Epithelial cell of prostate (primary cell): ENCODE measurements around the gene ENC1.

ENCODE experiments used
- DNase-seq: peaks from one replicate; pipeline ENCODE4 v3.0.0-alpha.2; 2011; ENCODE audit warnings: low read depth, low spot score
- H3K27ac ChIP-seq: fragments of 450-650 bp; 2 replicates; pipeline ENCODE4 v1.5.1; 2017; ENCODE audit warnings: mild to moderate bottlenecking

Gene ENC1

DNA sequence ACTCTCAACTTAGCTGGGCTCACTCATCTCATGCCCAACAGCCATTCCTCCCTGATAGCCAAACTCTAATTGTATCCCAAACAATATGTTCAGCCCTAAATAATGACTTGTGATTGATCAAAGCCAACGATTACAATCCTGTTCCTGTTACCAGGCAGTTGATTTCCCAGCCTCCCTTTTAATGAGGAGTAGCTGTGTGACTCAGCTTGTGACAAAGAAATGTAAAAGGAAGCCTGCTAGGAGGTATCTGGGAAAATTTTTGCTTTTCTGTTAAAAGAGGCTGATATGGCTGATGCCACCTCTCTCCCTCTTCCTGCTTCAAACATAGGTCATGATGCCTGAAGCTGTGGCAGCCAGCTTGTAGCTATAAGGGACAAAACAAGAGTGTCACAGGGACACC is 19.6 kb upstream of the ENC1 start:
- no peak for DNase-seq

DNA sequence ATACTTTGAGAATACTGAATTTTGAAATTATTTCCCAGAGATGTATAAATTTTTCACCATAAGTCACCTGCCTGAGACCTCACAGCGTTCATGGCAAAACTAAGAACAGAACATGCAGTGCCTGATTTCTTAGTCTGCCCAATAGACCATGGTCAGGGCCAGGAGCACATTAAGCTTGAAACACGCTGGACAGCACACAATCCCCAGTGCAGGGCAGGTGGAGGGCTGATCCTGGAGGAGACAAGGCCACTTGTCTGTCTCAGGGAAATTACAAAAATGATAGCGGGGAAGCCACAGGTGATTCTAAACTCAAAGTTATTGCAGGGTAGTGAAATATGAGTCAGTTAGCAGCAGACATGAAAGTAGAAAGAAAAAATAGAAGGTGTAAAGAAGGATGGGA is 18.6 kb upstream of the ENC1 start:
- DNase-seq, result no peak
- H3K27ac ChIP-seq, result no peak overlapping the region

More for the DNA sequence above, 19.6 kb upstream of the ENC1 start:
- no peak overlapping the region for H3K27ac ChIP-seq

DNA sequence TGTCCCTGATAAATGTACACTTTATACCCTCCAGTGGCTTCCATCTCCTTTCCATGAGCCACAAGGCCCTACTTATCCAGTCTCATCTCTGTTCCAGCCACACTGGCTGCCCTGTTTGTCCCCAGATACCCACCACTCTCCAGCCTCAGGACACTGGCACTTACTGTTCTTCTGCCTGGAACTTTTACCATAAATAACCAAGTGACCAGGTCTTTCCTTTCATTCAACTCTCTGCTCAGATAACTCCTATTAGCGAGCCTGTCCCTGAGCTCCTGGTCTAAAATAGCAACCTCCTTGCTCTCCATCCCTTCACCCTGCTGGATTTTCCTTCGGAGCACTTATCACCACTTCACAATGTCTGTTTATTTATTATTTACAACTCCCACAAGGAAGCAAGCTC is 16.6 kb upstream of the ENC1 start:
- no peak for DNase-seq
- no peak overlapping the region for H3K27ac ChIP-seq

DNA sequence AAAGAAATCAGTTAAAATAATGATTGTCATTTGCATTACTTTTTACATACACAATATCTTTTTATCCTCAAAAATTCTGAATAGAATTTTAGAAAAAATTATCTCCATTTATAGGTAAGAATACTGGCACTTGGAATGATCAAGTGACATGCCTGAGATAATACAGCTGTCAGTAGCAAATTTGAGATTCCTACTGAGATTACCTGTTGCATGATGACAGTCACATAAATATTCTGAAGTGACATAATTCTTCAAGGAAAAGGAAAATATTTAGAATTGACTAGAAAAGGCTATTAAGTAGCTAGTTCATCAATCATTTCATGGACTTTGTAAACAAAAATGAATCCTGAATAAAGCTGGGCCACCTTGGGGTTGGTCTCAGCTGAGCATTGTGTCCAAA is 15.2 kb upstream of the ENC1 start:
- no peak for DNase-seq
- H3K27ac ChIP-seq, result no peak overlapping the region

DNA sequence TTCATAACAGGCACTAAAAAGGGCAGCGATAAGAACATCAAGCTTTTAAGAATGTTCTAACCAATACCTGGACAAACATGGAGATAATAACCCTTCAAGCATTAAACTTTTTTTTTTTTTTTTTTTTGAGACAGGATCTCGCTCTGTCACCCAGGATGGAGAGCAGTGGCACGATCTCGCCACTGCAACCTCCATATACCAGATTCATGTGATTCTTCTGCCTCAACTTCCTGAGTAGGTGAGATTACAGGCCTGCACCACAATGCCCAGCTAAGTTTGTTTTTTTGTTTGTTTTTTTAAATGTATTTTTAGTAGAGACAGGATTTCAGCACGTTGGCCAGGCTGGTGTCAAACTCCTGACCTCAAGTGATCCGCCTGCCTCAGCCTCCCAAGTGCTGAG is 14.7 kb upstream of the ENC1 start:
- H3K27ac ChIP-seq, result no peak overlapping the region
- no peak for DNase-seq

DNA sequence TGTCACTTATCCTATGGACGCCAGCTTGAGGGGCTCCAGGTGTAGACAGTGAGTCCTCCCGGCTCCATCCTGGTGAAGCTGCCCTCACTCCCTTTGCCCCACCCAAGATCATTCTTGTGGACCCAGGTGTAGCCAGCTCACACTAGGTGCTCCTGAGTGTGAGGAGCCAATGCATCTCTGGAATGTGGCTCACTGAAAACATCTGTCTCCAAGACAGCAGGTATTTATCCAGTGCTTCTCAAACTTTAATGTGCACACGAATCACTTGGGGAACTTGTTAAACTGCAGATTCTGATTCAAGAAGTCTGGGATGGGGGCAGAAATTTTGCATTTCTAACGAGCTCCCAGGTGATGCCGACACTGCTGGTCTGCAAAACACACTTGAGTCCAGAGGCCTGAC is 13.5 kb upstream of the ENC1 start:
- no peak overlapping the region for H3K27ac ChIP-seq
- no peak for DNase-seq

DNA sequence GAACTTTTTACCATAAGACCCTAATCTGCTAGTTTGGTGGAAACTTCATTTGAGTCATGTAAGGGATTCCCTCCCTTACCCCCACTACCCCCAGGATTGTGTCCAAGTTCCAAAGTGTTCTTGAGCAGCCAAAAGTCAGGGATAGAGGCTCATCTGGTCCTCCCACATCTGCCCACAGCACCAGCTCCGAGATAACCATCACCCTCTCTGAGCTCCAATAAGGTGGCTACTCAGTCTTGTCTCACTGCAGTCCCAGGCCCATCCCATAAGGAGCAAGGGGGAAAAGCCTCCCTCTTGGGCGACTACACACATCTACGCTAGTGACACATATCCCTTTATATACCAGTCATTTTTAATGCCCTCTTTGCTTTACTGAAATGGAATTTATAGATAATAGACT is 12.0 kb upstream of the ENC1 start:
- peak overlapping the region; percentile 52 for H3K27ac ChIP-seq
- DNase-seq, result no peak

DNA sequence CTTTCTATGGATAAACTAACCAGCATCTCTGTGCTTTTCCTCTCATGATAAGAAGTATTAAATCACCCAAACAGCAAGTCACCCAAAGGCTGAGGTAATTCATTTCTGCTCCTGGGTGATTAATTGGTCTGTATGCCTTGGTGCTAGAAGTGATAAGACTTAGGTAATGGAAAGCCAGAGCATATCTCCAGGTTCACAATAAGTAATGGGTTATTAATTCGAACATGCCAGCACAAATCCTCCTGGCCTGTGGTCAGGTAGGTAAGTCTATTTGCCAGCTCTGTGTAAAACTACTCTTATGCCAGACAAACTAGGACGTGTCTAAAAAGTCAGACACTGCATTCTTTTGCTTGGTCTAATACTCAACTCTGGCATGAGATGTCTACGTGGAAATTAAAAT is 11.2 kb upstream of the ENC1 start:
- peak; percentile 94 for DNase-seq
- peak overlapping the region; percentile 52 for H3K27ac ChIP-seq

DNA sequence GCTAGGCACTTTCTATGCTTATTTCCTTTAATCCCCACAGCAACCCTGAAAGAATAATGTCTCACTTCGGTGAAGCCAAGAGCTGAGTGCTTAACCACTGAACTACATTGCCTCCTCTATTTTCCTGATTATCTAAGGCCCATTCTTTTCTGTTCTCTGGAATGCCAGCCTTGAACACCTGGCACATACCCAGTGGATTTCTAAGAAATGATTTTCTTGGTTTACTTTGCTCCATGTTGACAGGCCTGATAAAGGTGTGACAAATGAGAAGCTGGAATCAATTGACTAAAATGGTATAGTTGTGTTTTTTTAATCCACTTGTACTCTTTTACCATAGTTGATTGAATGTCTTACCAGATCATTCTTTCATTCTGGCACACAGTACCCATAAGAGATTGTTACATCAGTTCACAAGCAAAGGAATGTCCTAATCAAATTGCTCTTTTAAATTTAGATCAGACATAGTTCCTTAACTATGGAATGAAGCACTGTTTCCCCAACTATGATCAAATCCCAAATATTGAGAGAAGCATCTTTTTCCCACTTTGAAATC is 9.0 kb upstream of the ENC1 start:
- DNase-seq, result no peak
- no peak overlapping the region for H3K27ac ChIP-seq

DNA sequence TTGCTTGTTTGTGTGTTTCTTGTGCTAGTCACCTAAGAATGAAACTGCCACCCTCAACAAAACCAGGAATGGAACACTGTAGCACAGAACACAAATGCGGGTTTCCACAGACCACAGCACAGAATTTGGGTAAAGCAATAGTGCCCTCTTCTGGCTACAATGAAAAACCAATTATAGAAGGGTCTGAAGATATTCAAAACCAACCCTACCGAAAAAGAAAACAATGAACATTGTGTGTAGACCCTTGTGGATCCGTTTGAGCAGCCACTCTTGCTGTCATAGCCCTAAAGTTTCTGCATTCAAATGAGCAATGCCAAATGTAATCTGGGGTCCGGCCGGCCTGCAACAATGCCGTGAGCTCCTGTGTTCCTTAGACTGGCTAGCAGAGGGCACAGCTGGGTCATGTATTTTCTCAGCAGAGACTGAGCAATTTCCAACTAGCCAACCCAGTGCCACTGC is 8.3 kb upstream of the ENC1 start:
- H3K27ac ChIP-seq, result no peak overlapping the region
- no peak for DNase-seq

DNA sequence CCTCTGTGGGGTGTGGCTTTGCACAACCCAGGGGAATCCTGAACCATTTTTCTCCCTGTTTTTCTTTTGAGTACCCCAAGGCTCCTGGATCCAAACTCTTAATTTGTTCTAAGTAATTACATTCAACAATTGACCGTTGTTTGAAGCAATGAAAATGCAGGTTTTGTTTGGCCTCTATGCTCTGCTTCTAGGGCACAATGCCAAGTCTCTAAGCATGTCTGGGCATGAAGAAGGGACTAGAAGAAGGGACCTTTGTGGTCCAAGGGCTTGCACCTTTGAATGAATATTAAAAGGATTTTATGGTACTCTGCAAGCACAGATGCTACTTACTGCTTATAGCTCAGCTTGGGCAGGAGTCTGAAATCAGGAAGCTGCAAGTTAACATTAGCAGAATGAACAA is 6.6 kb upstream of the ENC1 start:
- no peak for DNase-seq
- H3K27ac ChIP-seq, result peak overlapping the region; percentile 20

DNA sequence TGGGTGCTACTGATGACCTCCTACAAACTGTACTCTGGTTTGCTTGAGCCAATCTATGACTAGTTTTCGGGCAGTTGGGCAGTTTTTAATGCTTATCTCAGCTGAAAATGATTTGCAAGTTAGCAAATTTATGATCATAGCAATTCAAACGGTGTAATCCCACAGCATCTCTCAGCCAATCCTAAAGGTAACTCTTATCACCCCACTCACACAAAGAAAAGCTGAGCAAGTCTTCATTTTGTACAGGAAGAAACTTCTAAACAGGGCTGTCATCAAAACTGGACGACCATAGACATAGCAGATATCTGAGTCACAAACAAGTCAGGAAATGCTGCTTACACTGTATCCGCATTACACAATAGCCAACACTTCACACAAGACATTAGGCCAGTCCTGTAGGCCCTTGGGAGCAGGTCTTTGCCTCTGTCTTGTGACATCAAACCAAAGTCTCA is 2.6 kb upstream of the ENC1 start:
- peak; percentile 96 for DNase-seq
- peak overlapping the region; percentile 88 for H3K27ac ChIP-seq

DNA sequence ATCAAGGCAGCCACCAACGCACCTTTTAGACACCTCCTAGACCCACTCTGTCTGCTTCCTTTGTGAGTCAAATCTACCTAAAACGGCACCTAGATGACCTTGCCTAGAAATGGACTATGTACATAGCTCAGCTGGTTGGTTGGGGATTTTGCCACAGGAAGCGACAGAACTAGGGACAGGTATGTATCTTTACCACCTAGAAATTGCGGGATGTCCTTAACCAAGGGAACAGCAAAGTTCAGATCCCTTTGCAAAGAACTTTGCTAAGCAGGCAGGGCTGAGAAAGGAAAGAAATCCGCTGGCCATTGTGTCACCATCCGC is 2.0 kb upstream of the ENC1 start:
- DNase-seq, result no peak
- H3K27ac ChIP-seq, result peak overlapping the region; percentile 88

DNA sequence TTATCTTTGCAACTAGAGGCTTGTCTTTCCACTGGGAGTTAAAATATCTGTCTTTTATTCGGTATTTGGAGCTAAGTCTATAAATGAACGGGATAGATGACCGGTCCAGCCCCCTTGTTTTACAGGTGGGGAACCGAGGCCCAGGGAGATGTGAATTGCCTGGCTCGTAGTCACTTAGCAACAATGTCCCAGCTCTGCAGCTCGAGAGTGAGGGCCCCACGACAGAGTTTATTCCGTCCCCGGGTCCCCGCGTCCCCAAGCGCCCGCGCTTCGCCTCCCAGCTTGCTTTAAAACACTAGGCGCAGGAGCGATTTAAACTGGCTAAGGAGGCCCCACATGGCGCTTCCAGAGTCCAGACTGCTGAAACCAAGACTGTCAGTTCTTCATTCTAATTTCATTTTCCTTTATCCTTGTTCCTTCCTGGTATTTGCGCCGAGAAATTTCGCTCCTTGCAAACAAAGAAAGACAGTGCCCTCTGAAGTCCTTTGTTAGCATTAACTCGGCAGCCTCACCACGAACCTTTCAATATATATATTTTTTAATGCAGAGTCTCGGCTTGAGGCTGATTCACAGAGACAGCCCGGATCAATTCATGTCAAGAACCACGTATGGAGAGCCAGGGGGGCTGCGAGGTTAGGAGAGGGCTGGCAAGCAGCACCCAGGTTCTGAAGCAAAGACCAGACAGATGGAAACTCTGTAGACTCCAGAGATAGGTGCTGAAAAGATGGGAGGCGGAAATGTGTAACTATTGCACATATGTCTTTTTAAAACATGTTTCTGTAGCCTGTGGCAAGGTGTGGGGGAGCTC is 1.4 kb upstream of the ENC1 start:
- peak overlapping the region; percentile 88 for H3K27ac ChIP-seq
- DNase-seq, result no peak

DNA sequence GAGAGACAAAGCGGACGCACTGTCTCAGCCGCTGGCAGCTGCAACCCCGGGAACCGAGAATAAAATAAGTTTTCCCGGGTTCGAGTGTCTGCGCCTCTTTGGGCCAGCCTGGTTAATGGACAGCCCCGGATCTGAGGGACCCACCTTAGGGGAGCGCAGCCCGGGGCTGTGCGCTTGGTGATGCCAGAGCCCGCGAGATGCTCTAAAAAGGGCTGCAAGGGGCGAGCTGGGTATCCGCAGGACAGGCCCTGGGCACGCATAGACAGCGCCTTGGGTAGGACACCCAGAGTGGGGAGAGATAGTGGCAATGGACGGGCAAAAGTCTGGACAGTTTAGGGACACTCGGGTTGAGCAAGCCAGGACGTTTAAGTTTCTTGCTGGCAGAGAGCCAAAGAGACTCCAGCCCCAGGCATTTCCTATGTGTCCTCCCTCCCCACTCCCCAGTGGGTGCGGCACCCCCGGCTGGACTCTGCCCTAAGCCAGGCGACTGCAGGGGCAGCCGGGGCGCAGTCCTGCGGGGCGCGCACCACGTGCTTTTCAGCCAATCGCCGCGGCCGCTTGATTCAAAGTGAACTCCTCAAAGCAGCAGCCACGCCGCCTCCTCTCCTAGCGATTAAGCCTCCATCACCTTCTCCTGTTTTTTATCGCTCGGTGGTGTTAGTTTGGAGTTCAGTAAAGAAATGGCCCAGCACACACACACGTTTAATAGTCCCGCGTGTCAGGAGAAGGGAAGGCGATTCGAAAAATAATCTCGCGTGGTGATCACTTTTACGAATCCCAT is 616 bp upstream of the ENC1 start:
- no peak for DNase-seq
- peak overlapping the region; percentile 88 for H3K27ac ChIP-seq

DNA sequence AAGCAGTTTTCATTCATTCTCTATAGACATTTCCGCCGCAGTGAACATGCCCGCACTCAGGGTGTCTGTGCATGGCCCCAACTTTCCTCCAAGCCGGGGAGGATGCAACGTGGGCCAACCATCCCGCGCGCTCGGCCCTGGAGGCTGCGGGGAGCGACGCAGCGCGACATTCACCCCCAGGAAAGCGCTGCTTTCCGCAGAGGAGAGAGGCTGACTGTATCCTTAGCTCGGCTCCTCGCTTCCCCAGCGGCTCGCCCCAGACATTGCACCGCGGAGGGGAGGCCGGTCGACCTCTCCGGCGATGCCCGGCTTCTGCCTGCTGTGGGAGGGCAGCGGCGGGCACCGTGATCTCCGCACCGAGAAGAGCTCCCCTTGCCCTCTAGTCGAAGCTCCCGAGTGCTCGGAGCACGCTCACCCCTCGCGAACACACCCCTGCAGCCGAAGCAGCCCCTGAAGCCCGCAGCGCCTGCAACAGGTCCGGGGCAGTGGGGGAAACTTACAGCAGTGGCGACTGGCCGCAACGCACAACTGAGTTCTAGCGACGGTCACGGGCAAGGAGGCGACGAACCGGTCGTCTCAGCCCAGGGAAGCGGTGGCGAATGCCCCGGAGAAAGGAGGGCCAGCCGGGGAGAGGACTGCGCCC is 600 bp downstream of the ENC1 start:
- DNase-seq, result no peak
- peak overlapping the region; percentile 88 for H3K27ac ChIP-seq

DNA sequence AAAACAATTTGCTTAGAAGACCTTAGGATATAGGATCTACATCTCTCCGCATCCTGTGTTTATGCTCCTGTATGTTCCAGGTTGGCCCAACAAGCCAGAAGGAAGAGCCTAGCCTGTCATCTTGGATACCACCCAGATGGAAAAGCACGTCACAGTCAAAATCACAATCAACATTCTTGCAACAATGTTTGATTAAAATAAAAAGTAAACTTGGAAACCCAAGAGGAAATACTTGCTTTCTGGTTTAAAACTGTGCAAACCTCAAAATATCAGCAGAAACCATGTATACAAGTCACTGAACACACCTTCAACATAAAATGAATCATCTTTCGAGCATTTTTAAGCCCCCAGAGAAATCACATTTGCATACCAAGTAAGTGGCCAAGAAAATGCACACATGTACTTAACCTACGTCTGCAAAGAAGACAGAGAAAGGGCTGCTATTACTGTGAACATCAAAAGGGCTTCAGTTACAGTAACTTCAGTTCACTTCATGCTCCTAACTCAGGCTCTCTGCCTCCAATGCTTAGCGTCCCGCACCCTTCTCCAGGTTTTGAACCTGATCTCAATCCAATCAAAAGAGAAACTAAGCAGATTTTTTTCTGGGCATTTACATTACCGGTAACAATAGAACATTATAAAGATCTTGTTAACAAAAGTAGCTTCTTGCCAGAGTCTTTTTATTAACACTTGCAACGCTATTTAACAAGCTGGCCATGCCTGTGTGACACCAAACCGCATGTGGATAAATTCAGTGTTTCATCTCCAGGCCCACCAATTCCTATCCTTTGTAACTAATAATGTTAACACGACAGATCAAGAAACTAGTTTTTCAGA is 1.3 kb downstream of the ENC1 start:
- no peak for DNase-seq
- peak overlapping the region; percentile 88 for H3K27ac ChIP-seq

DNA sequence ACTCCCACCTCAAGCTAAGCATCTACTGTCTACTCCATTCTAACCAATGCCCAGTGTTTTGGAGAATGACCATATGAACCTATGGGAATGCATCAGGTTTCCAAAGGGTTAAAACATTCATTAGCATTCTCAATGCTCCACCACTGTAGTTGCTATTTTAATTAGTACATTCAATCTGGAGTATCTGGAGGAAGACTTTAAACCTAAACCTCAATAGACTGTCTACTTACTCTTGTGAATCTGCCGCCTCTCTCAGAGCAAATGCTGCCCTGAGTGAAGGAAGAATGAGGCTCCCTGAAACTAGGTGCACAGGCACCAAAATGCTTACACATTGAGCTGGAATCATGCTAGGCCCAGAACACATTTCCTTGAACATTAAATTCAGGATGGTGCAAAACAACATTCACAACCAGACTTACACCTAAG is 2.0 kb downstream of the ENC1 start:
- H3K27ac ChIP-seq, result peak overlapping the region; percentile 88
- DNase-seq, result no peak

DNA sequence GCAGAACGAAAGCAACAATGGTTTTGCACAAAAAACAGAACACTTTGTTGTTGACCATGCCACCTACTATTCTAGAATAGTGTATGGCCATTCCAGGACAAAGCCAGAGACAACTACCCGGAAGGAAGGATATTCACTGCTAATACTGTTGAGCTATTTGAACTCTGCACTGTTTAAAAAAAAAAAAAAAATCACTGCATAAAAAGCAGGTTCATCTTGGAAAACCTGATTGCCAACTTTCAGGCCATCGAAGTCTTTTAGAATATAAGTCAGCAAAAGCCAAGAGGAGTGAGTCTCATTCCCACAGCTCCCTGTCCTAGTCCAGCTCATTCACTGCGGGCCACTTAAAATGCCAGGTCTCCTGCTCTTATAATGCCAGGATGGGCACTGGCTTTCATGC is 4.0 kb downstream of the ENC1 start:
- DNase-seq, result no peak
- H3K27ac ChIP-seq, result no peak overlapping the region

DNA sequence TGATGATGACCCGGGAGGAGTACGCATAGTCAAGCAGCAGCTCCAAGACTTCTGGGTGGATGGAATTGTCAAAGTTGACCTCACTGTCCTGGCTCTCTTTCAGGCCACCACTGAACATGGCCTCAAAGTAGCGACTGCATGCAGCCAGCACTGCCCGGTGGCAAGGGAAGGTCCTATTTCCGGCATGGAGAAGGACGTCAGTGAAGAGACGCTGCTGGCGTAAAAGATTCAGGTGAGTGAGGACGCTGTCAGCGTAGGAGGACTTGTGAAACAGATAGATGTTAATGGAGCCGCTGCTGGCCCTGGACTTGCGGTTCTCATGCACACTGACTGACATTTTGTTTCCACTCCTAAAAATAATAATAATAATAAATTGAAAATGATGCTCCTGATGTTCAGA is 4.4 kb downstream of the ENC1 start:
- no peak for DNase-seq
- H3K27ac ChIP-seq, result no peak overlapping the region
